NCI-H146 treated with DMSO at 0.1 percent for 48 hours (cell line): ENCODE measurements around the gene YWHAB.

Source experiments
- DNase-seq: peaks from one replicate; lab custom pipeline; 2025; ENCODE audit not compliant: unreplicated experiment; lab: John Stamatoyannopoulos, UW

YWHAB gene

GRCh38 chr20:44950368-44950767 lies 64.9 kb downstream of the YWHAB start:
- no peak for DNase-seq

GRCh38 chr20:44952731-44953130 lies 67.2 kb downstream of the YWHAB start:
- no peak for DNase-seq

- no peak for DNase-seq
Observed at GRCh38 chr20:44954211-44954610, 68.7 kb downstream of the YWHAB start.

GRCh38 chr20:44955270-44955669 lies 69.8 kb downstream of the YWHAB start:
- no peak for DNase-seq

- no peak for DNase-seq
Observed at GRCh38 chr20:44956410-44956809, 70.9 kb downstream of the YWHAB start.
